ENCODE data around the gene SMTN. TPM values are rescaled to one million over a fixed set of nuclear protein-coding genes. Genes with fewer than 3 reads are reported as not detected.

The SMTN gene
- total and polyA plus RNA-seq, 9 of the 15 experiments (the other 6 are each of a cell fraction or from before 2014, with no cell fraction given), result 2.5 to 41.1 (median 16.1) TPM

- no peaks in the 10 kb centered on the region for H3K9me3 ChIP-seq (replicated peaks; ENCODE audit: control insufficient read depth, insufficient read depth, low read depth, low read length)
- in situ Hi-C loops (cut with MboI), result no loop called here
Observed at GRCh38 chr22:31120230-31120629, 39.1 kb downstream of the SMTN start.

More at GRCh38 chr22:31120230-31120629, 39.1 kb downstream of the SMTN start:
- Histone ChIP-seq H3K4me3 (no peak overlapping the region), H3K27me3 (ENCODE audit: control insufficient read depth in 2 of 2, insufficient read depth in 2 of 2, low read length in 2 of 2) (no peaks in the 10 kb centered on the region), H3K9ac (ENCODE audit: insufficient read depth in 1 of 2, low read depth in 2 of 2, low read length in 2 of 2) (no peak overlapping the region; a peak in 2 of 4 replicates), H3K79me2 (ENCODE audit: control insufficient read depth, insufficient read depth, low read length) (no peaks in the 10 kb centered on the region), H2AFZ (ENCODE audit: low read depth, low read length) (no peak overlapping the region; the same call in 1 of the 2 replicates), H3K36me3 (ENCODE audit: control insufficient read depth, insufficient read depth, low read length) (no peaks in the 10 kb centered on the region), H3K4me2 (ENCODE audit: insufficient read depth, low read length) (no peak overlapping the region), H3K9me1 (ENCODE audit: control insufficient read depth, insufficient read depth, low read length) (no peaks in the 10 kb centered on the region), H3K4me1 (replicated peaks in 1 of 2; ENCODE audit: control insufficient read depth in 2 of 2, insufficient read depth in 2 of 2, low read length in 2 of 2) (peaks cover 26 to 38% of the 10 kb centered on the region in 2 experiments), H4K20me1 (replicated peaks; ENCODE audit: control insufficient read depth, insufficient read depth, low read length) (no peaks in the 10 kb centered on the region), H3K27ac (ENCODE audit: extremely low read depth, low read depth, low read length) (no peak overlapping the region)
- no peak for FAIRE-seq
- ChIA-PET CTCF (ENCODE audit: low intra/inter-chr PET ratio) (no interaction called here), POLR2A (interaction anchor here (0.9 to 1.3 kb wide), 3 partner anchors 12 to 20 kb away, joined by 3 to 4 read pairs (median 4); partner anchors contain the start of gene PLA2G3)
- intact Hi-C loops (cut with micrococcal nuclease), result no loop called here
- no TSS peak for BruUV-seq (replicated peaks)
- 0% methylated on average over 3 of the region's 5 CpGs for WGBS (ENCODE audit: insufficient coverage, low coverage, missing lambda C conversion rate)
- TF ChIP-seq HMGXB4 (CRISPR knock-in tag; IDR thresholded peaks at IDR 0.05), result no peak
- TF ChIP-seq CTCF (IDR thresholded peaks at IDR 0.05 in 2 of 3, conservative IDR thresholded peaks at IDR 0.05 in 1 of 3; ENCODE audit: insufficient read depth in 2 of 3, low read depth in 1 of 3, low read length in 3 of 3), result no peak
- no peak for TF ChIP-seq ZNF41 (CRISPR knock-in tag; conservative IDR thresholded peaks at IDR 0.05)
- no peak for TF ChIP-seq ZNF445 (CRISPR knock-in tag; IDR thresholded peaks at IDR 0.05; ENCODE audit: low read depth)
- no peak for TF ChIP-seq MBD1 (CRISPR knock-in tag; IDR thresholded peaks at IDR 0.05)
- TF ChIP-seq BCL6 (CRISPR knock-in tag; IDR thresholded peaks at IDR 0.05), result no peak
- TF ChIP-seq C11orf30 (IDR thresholded peaks at IDR 0.05; ENCODE audit: low read depth), result peak; percentile 17; the same call in 1 of the 2 replicates
- no peak for TF ChIP-seq ZNF717 (CRISPR knock-in tag; IDR thresholded peaks at IDR 0.05)
- no peak for TF ChIP-seq SREBF1 (IDR thresholded peaks at IDR 0.05; ENCODE audit: borderline replicate concordance, low read depth, low read length)
- TF ChIP-seq BCOR (IDR thresholded peaks at IDR 0.05), result no peak
- TF ChIP-seq EGR1 (conservative IDR thresholded peaks at IDR 0.05), result peak; percentile 30; the same call in 1 of the 2 replicates
- TF ChIP-seq NFE2 (IDR thresholded peaks at IDR 0.05; ENCODE audit: low read depth), result 0 out of 2 replicates have a peak, but pooled peaks have one; percentile 7
- peak; percentile 36 to 46 (median 38) for DNase-seq (ENCODE audit: extremely low read depth in 1 of 4, low spot score in 3 of 4)
- peak; percentile 43; the same call in 2 of the 3 replicates for ATAC-seq

All from K562 (cell line).